ENCODE data around the gene DERL2. TPM values are rescaled to one million over a fixed set of nuclear protein-coding genes. Genes with fewer than 3 reads are reported as not detected.
A peak's percentile ranks its signal among the peaks of the same experiment; 100 is the strongest.
"Not testable (repeated sequence)": the region's sequence is repeated elsewhere in the genome, so short reads cannot be mapped to it uniquely, and the experiment has no call there.

DERL2 gene
- total RNA-seq, 1 experiment from 2014 or later = 70.2 TPM

GRCh38 chr17:5437721-5438317 is 48.2 kb downstream of the DERL2 start:
- DNase-seq (ENCODE audit: low read depth) = peak; percentile 13

DNA sequence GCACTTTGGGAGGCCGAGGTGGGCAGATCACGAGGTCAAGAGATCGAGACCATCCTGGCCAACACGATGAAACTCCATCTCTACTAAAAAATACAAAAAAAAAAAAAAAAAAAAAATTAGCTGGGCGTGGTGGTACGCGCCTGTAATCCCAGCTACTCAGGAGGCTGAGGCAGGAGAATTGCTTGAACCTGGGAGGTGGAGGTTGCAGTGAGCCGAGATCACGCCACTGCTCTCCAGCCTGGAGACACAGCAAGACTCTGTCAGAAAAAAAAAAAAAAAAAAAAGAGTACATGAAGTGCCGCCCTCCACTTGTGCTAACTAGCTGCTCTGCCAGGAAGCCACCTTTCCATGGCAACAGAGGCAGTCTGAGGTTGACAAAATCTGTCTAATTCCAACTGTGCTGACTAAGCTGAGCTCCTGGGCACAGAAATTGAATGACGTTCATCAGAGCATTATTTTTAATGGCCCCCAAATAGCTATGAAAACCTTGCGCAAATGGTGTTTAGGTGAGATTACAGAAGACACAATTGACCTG is 50.1 kb downstream of the DERL2 start:
- not testable (repeated sequence) for DNase-seq (ENCODE audit: low read depth)

GRCh38 chr17:5434984-5435383 is 51.0 kb downstream of the DERL2 start:
- DNase-seq (ENCODE audit: low read depth) = no peak

- DNase-seq (ENCODE audit: low read depth) = no peak
Observed at GRCh38 chr17:5431949-5432556, 53.9 kb downstream of the DERL2 start.

GRCh38 chr17:5431234-5431633 is 54.7 kb downstream of the DERL2 start:
- DNase-seq (ENCODE audit: low read depth) = not testable (repeated sequence)

DNA sequence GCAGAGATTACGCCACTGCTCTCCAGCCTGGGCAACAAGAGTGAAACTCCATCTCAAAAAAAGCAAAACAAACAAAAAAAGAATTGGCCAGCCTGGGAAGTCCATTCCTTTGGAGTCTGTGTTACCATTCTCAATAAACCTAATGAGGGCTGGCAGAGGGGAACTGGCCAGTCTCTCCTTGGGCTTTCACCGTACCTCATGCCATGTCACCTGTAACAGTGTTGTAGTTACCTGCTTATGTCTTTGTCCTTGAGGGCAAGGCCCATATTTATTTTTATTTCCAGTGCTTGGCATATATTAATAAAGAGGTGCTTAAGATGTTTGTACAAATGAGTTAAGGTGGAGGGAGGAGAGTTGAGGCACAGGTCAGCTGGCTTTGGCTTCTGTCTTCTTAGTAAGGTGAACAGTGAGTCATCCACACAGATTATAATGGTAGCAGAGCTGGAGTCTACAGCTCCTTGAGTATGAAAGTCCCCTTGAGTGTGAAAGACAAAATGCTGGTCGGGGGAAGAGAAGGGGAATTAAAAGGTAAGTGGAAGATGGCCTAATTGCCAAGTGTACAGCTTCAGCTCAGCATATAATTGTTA is 55.5 kb downstream of the DERL2 start:
- DNase-seq (ENCODE audit: low read depth) = no peak

- DNase-seq (ENCODE audit: low read depth) = no peak
Observed at GRCh38 chr17:5429191-5429887, 56.6 kb downstream of the DERL2 start.

DNA sequence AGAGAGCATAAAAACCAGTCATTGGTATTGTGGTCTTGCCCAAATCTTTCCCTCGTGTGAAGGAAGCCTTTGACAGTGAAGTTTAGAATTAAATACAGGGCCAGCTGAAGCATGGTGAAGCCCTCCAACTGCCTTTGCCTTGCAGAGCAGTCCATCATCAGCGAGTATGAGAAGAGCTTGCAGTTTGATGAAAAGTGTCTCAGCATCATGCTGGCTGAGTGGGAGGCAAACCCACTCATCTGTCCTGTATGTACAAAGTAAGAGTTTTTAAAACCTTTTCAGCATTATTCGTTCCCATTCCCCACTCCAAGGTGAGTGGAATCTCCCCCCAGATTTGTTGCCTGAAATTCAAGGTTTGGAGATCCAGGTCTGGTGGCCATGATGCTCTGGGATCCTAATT is 60.2 kb downstream of the DERL2 start:
- no peak for DNase-seq (ENCODE audit: low read depth)

- DNase-seq (ENCODE audit: low read depth) = no peak
Observed at GRCh38 chr17:5424909-5425308, 61.1 kb downstream of the DERL2 start.

DNA sequence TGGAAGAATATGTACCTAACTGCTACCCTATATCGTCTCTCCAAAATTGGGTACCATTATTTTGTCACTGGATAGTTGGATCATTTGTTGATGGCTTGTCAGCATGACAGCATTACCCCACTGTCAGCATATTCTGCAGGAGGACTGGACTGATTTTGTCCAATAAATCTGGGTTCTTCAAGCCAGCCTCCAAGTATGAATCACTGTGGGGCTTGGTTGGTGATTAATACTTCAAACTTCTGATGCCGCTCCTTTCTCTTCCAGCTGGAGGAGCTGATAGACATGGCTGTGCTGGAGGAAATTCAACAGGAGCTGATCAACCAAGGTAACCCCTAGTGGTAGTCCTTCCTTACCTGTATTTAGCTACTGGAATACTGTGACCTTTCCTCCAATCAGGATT is 63.5 kb downstream of the DERL2 start:
- DNase-seq (ENCODE audit: low read depth) = peak; percentile 81

Other genes starting within 250 kb of the DERL2 start
- gene RABEP1, start 203.9 kb downstream of the DERL2 start, total RNA-seq (2014; rRNA removed) = 39.8 and 45.5 TPM in 2 replicates
- gene NUP88, start 66.5 kb downstream of the DERL2 start, total RNA-seq (2014; rRNA removed) = 108 and 109 TPM in 2 replicates
- gene RPAIN, start 66.0 kb downstream of the DERL2 start, total RNA-seq (2014; rRNA removed) = 29.4 and 32.1 TPM in 2 replicates
- 268 and 297 TPM in 2 replicates for gene C1QBP, start 47.0 kb downstream of the DERL2 start, total RNA-seq (2014; rRNA removed)
- gene DHX33, start 17.2 kb downstream of the DERL2 start, total RNA-seq (2014; rRNA removed) = 10.2 and 10.6 TPM in 2 replicates
- gene MIS12, start 388 bp upstream of the DERL2 start, total RNA-seq (2014; rRNA removed) = 26.2 and 26.4 TPM in 2 replicates
- 33.3 and 39.0 TPM in 2 replicates for gene NLRP1, start 98.3 kb upstream of the DERL2 start, total RNA-seq (2014; rRNA removed)